WTC11 (cell line): ENCODE data around the gene CSTPP1. TPM values are rescaled to one million over a fixed set of nuclear protein-coding genes. Genes with fewer than 3 reads are reported as not detected.

Source experiments
- ATAC-seq: fragments of 200-7000 bp; cut with Tn5 transposase; 2 replicates; pipeline ENCODE4 v1.10.0; 2021; ENCODE audit warnings: mild to moderate bottlenecking, moderate library complexity
- CTCF ChIA-PET: fragments of 300-600 bp; sonication (Branson Sonifier 250); formaldehyde crosslinking; loops from one replicate; lab custom pipeline; 2021; ENCODE audit warnings: antibody characterized with exemption; lab: Charles Lee
- POLR2A ChIA-PET: fragments of 350-600 bp; sonication (Branson Sonifier 250); formaldehyde crosslinking; loops from one replicate; lab custom pipeline; 2021; ENCODE audit warnings: antibody characterized with exemption; lab: Charles Lee
- DNase-seq: peaks from one replicate; pipeline ENCODE4 v3.0.0; 2021; ENCODE audit warnings: low spot score
- H3K27ac Mint-ChIP-seq: 2 replicates; pipeline ENCODE4 v1.8.0; 2021; ENCODE audit warnings: mixed read lengths
- H3K27me3 Mint-ChIP-seq: 2 replicates; pipeline ENCODE4 v1.8.0; 2021; ENCODE audit warnings: low read depth, mild to moderate bottlenecking, moderate library complexity, mixed read lengths
- H3K36me3 Mint-ChIP-seq: 2 replicates; pipeline ENCODE4 v1.8.0; 2021; ENCODE audit warnings: mixed read lengths
- H3K4me1 Mint-ChIP-seq: 2 replicates; pipeline ENCODE4 v1.8.0; 2022; ENCODE audit warnings: mixed read lengths
- H3K4me3 Mint-ChIP-seq: 2 replicates; pipeline ENCODE4 v1.8.0; 2021; ENCODE audit warnings: mild to moderate bottlenecking, moderate library complexity, mixed read lengths
- H3K9me3 Mint-ChIP-seq: 2 replicates; pipeline ENCODE4 v1.8.0; 2021; ENCODE audit warnings: mixed read lengths
- ATF1 ChIP-seq: sonication (generic); formaldehyde crosslinking; IDR thresholded peaks from 2 replicates; pipeline ENCODE4 v1.8.1; 2023; ENCODE audit warnings: mild to moderate bottlenecking, moderate library complexity, missing genetic modification reagents
- E2F4 ChIP-seq: sonication (generic); formaldehyde crosslinking; IDR thresholded peaks from 2 replicates; pipeline ENCODE4 v1.8.1; 2022; ENCODE audit warnings: low read depth, mild to moderate bottlenecking, moderate library complexity, missing genetic modification reagents, borderline replicate concordance
- ESRRA ChIP-seq: sonication (generic); formaldehyde crosslinking; IDR thresholded peaks from 2 replicates; pipeline ENCODE4 v1.8.1; 2022; ENCODE audit warnings: mild to moderate bottlenecking, missing genetic modification reagents, borderline replicate concordance
- FOXP1 ChIP-seq: sonication (generic); formaldehyde crosslinking; IDR thresholded peaks from 2 replicates; pipeline ENCODE4 v1.8.0; 2022; ENCODE audit warnings: missing genetic modification reagents, mild to moderate bottlenecking, moderate library complexity, borderline replicate concordance
- IRF1 ChIP-seq: sonication (generic); formaldehyde crosslinking; IDR thresholded peaks from 2 replicates; pipeline ENCODE4 v1.8.0; 2023; ENCODE audit warnings: missing genetic modification reagents
- OVOL2 ChIP-seq: fragments of 250-450 bp; sonication (Bioruptor Pico); IDR thresholded peaks from 2 replicates; pipeline ENCODE4 v1.9.0; 2021; ENCODE audit warnings: mild to moderate bottlenecking, borderline replicate concordance
- PRRX2 ChIP-seq: fragments of 250-450 bp; sonication (Bioruptor Pico); IDR thresholded peaks from 2 replicates; pipeline ENCODE4 v1.8.0; 2021; ENCODE audit warnings: mild to moderate bottlenecking
- USF1 ChIP-seq: sonication (generic); formaldehyde crosslinking; IDR thresholded peaks from 2 replicates; pipeline ENCODE4 v1.8.0; 2022; ENCODE audit warnings: mild to moderate bottlenecking, missing genetic modification reagents
- USF2 ChIP-seq: sonication (generic); formaldehyde crosslinking; IDR thresholded peaks from 2 replicates; pipeline ENCODE4 v1.8.1; 2023; ENCODE audit warnings: mild to moderate bottlenecking, missing genetic modification reagents, moderate library complexity
- ZNF317 ChIP-seq: sonication (generic); formaldehyde crosslinking; IDR thresholded peaks from 2 replicates; pipeline ENCODE4 v1.8.1; 2023; ENCODE audit warnings: low read depth, mild to moderate bottlenecking, moderate library complexity, missing genetic modification reagents, borderline replicate concordance
- total RNA-seq: library from RNA; stranded (reverse); gene quantifications from 3 replicates; pipeline ENCODE4 v1.2.3, GENCODE V29; 2021
- TF ChIP-seq, protein P1 (sequence below): fragments of 200-600 bp; IDR thresholded peaks from 2 replicates; pipeline ENCODE4 v1.8.0; 2022; ENCODE audit warnings: antibody characterized with exemption
- TF ChIP-seq, protein P2 (sequence below): sonication (generic); formaldehyde crosslinking; IDR thresholded peaks from 2 replicates; pipeline ENCODE4 v1.8.1; 2022; ENCODE audit warnings: mild to moderate bottlenecking, missing genetic modification reagents, moderate library complexity, borderline replicate concordance
- TF ChIP-seq, protein P3 (sequence below): sonication (generic); formaldehyde crosslinking; IDR thresholded peaks from 2 replicates; pipeline ENCODE4 v1.8.0; 2022; ENCODE audit warnings: missing genetic modification reagents
- TF ChIP-seq, protein P4 (sequence below): sonication (generic); formaldehyde crosslinking; IDR thresholded peaks from 2 replicates; pipeline ENCODE4 v1.8.1; 2022; ENCODE audit warnings: mild to moderate bottlenecking, moderate library complexity, missing genetic modification reagents

Gene CSTPP1
- total RNA-seq, 1 experiment from 2014 or later = 23.6 TPM

- peaks cover 17% of the 10 kb centered on the region for H3K4me1 Mint-ChIP-seq
- H3K27ac Mint-ChIP-seq = no peak overlapping the region
- H3K9me3 Mint-ChIP-seq = no peaks in the 10 kb centered on the region
- peaks cover 8% of the 10 kb centered on the region; the same call in 1 of the 2 replicates for H3K36me3 Mint-ChIP-seq
- ChIA-PET POLR2A (interaction anchor here (2.6 kb wide), 1 partner anchor 32 kb away, joined by 8 read pairs; the partner anchor contains the start of gene DDB2), CTCF (interaction anchor here (0.9 to 2.1 kb wide), 4 partner anchors 31 to 76 kb away, joined by 3 to 7 read pairs (median 5); partner anchors contain the start of genes ACP2 and DDB2)
- DNase-seq (no peak), ATAC-seq (no peak)
- H3K27me3 Mint-ChIP-seq = peaks cover 6% of the 10 kb centered on the region
- H3K4me3 Mint-ChIP-seq = no peak overlapping the region
- TF ChIP-seq, protein P1, sequence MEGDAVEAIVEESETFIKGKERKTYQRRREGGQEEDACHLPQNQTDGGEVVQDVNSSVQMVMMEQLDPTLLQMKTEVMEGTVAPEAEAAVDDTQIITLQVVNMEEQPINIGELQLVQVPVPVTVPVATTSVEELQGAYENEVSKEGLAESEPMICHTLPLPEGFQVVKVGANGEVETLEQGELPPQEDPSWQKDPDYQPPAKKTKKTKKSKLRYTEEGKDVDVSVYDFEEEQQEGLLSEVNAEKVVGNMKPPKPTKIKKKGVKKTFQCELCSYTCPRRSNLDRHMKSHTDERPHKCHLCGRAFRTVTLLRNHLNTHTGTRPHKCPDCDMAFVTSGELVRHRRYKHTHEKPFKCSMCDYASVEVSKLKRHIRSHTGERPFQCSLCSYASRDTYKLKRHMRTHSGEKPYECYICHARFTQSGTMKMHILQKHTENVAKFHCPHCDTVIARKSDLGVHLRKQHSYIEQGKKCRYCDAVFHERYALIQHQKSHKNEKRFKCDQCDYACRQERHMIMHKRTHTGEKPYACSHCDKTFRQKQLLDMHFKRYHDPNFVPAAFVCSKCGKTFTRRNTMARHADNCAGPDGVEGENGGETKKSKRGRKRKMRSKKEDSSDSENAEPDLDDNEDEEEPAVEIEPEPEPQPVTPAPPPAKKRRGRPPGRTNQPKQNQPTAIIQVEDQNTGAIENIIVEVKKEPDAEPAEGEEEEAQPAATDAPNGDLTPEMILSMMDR = no peak
- TF ChIP-seq IRF1 (no peak), FOXP1 (CRISPR knock-in tag) (no peak), OVOL2 (CRISPR knock-in tag) (no peak), PRRX2 (no peak), ZNF317 (CRISPR knock-in tag) (no peak), E2F4 (CRISPR knock-in tag) (no peak), USF1 (CRISPR knock-in tag) (no peak), USF2 (no peak), ATF1 (CRISPR knock-in tag) (no peak), ESRRA (CRISPR knock-in tag) (no peak)
- TF ChIP-seq, protein P2, sequence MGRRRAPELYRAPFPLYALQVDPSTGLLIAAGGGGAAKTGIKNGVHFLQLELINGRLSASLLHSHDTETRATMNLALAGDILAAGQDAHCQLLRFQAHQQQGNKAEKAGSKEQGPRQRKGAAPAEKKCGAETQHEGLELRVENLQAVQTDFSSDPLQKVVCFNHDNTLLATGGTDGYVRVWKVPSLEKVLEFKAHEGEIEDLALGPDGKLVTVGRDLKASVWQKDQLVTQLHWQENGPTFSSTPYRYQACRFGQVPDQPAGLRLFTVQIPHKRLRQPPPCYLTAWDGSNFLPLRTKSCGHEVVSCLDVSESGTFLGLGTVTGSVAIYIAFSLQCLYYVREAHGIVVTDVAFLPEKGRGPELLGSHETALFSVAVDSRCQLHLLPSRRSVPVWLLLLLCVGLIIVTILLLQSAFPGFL (CRISPR knock-in tag) = no peak
- TF ChIP-seq, protein P3, sequence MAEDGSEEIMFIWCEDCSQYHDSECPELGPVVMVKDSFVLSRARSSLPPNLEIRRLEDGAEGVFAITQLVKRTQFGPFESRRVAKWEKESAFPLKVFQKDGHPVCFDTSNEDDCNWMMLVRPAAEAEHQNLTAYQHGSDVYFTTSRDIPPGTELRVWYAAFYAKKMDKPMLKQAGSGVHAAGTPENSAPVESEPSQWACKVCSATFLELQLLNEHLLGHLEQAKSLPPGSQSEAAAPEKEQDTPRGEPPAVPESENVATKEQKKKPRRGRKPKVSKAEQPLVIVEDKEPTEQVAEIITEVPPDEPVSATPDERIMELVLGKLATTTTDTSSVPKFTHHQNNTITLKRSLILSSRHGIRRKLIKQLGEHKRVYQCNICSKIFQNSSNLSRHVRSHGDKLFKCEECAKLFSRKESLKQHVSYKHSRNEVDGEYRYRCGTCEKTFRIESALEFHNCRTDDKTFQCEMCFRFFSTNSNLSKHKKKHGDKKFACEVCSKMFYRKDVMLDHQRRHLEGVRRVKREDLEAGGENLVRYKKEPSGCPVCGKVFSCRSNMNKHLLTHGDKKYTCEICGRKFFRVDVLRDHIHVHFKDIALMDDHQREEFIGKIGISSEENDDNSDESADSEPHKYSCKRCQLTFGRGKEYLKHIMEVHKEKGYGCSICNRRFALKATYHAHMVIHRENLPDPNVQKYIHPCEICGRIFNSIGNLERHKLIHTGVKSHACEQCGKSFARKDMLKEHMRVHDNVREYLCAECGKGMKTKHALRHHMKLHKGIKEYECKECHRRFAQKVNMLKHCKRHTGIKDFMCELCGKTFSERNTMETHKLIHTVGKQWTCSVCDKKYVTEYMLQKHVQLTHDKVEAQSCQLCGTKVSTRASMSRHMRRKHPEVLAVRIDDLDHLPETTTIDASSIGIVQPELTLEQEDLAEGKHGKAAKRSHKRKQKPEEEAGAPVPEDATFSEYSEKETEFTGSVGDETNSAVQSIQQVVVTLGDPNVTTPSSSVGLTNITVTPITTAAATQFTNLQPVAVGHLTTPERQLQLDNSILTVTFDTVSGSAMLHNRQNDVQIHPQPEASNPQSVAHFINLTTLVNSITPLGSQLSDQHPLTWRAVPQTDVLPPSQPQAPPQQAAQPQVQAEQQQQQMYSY (CRISPR knock-in tag) = no peak
- TF ChIP-seq, protein P4, sequence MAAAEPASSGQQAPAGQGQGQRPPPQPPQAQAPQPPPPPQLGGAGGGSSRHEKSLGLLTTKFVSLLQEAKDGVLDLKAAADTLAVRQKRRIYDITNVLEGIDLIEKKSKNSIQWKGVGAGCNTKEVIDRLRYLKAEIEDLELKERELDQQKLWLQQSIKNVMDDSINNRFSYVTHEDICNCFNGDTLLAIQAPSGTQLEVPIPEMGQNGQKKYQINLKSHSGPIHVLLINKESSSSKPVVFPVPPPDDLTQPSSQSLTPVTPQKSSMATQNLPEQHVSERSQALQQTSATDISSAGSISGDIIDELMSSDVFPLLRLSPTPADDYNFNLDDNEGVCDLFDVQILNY (CRISPR knock-in tag) = no peak
These were observed 246.7 kb downstream of the CSTPP1 start for GRCh38 chr11:47183031-47183856.
